Testis (tissue), 3 donors: ENCODE data around the gene PCIF1. TPM values are rescaled to one million over a fixed set of nuclear protein-coding genes. Genes with fewer than 3 reads are reported as not detected.
A peak's percentile ranks its signal among the peaks of the same experiment; 100 is the strongest.

Experiments
- DNase-seq: peaks from one replicate; pipeline ENCODE4 v3.0.0-alpha.2; 2019
- H3K27ac ChIP-seq, 2 donors: fragments of 200-600 bp; sonication (generic); one replicate each; pipeline ENCODE4 v1.5.1; 2019
- H3K27me3 ChIP-seq: fragments of 200-600 bp; sonication (generic); one replicate; pipeline ENCODE4 v1.5.1; 2019
- H3K36me3 ChIP-seq: fragments of 200-600 bp; sonication (generic); one replicate; pipeline ENCODE4 v1.5.1; 2017; ENCODE audit warnings: low read depth; ENCODE audit errors: missing control alignments
- H3K4me1 ChIP-seq: fragments of 200-600 bp; sonication (generic); one replicate; pipeline ENCODE4 v1.5.1; 2019
- H3K4me3 ChIP-seq, 2 donors: fragments of 200-600 bp; sonication (generic); one replicate each; pipeline ENCODE4 v1.5.1; 2017 to 2019
- H3K9me3 ChIP-seq: fragments of 200-600 bp; sonication (generic); one replicate; pipeline ENCODE4 v1.5.1; 2017
- CTCF ChIP-seq, 3 experiments: fragments of 450-650 bp in 2 of 3; fragments of 200-600 bp in 1 of 3; sonication (generic) in 1 of 3; IDR thresholded peaks; one replicate each; pipeline ENCODE4 v1.5.1; 2016 to 2019; ENCODE audit warnings: antibody characterized with exemption in 3 of 3, mild to moderate bottlenecking in 2 of 3, moderate library complexity in 1 of 3
- POLR2A ChIP-seq: fragments of 450-650 bp; IDR thresholded peaks from one replicate; pipeline ENCODE4 v1.6.1; 2017; ENCODE audit warnings: antibody characterized with exemption, mild to moderate bottlenecking, moderate library complexity
- WGBS, 2 donors: methylation state at CpG; one replicate each; pipeline ENCODE4 v1.1.5; 2018; 5-methylcytosine and 5-hydroxymethylcytosine counted together
- intact Hi-C: fragments of 100-400 bp; cut with DNase I; formaldehyde crosslinking; loops from one replicate; pipeline ENCODE4 v1.15.1; 2023; ENCODE audit warnings: low total_unique reads
- polyA plus RNA-seq: library from polyadenylated mRNA; stranded (reverse); fragments of 350-450 nt; fragmentation: Illumina TruSeq; extraction: RNeasy Lipid Tissue Mini Kit (QIAGEN cat#74804); gene quantifications from one replicate; pipeline ENCODE4 v1.2.3, GENCODE V29; 2014; ENCODE audit warnings: low read depth, low replicate concordance; ENCODE audit not compliant: insufficient read depth
- total RNA-seq, 2 donors: library from RNA; depleted of rRNA; stranded (reverse); fragments of >200 nt; gene quantifications; one replicate each; pipeline ENCODE4 v1.2.3, GENCODE V29; 2016

Gene PCIF1
- total and polyA plus RNA-seq, 3 donors from 2014 or later = 39.3 to 48.7 (median 39.4) TPM

- Histone ChIP-seq H3K27ac (peak overlapping the region; percentile 61 to 90), H3K27me3 (no peaks in the 10 kb centered on the region), H3K36me3 (no peaks in the 10 kb centered on the region), H3K9me3 (no peaks in the 10 kb centered on the region), H3K4me3 (no peak overlapping the region), H3K4me1 (peaks cover 39% of the 10 kb centered on the region)
- intact Hi-C loops = no loop called here
- no peak for TF ChIP-seq POLR2A
- no peak for DNase-seq
- WGBS, 2 donors = 30 to 50% methylated on average over 4 to 5 of the region's 5 CpGs
Measured at GRCh38 chr20:45918182-45918737, 16.2 kb upstream of the PCIF1 start.

GRCh38 chr20:45918779-45919537 is 15.5 kb upstream of the PCIF1 start:
- intact Hi-C loops = no loop called here
- H3K4me3 ChIP-seq = no peak overlapping the region
- 81 to 85% methylated on average over 12 of the region's 12 CpGs for WGBS, 2 donors
- peaks cover 45% of the 10 kb centered on the region for H3K4me1 ChIP-seq
- H3K36me3 ChIP-seq = no peaks in the 10 kb centered on the region
- TF ChIP-seq POLR2A (no peak), CTCF (IDR thresholded peaks at IDR 0.05) (no peak)
- H3K27ac ChIP-seq = peak overlapping the region; percentile 61 to 90
- no peak for DNase-seq
- no peaks in the 10 kb centered on the region for H3K27me3 ChIP-seq
- no peaks in the 10 kb centered on the region for H3K9me3 ChIP-seq

- H3K4me1 ChIP-seq = peaks cover 52% of the 10 kb centered on the region
Measured at GRCh38 chr20:45919542-45920399, 14.7 kb upstream of the PCIF1 start.

GRCh38 chr20:45920462-45921336 is 13.8 kb upstream of the PCIF1 start:
- Histone ChIP-seq H3K36me3 (no peaks in the 10 kb centered on the region), H3K4me1 (peaks cover 60% of the 10 kb centered on the region), H3K9me3 (no peaks in the 10 kb centered on the region), H3K27ac (peak overlapping the region; percentile 61 to 90), H3K27me3 (no peaks in the 10 kb centered on the region), H3K4me3 (no peak overlapping the region)
- no peak for DNase-seq
- TF ChIP-seq POLR2A (no peak), CTCF (IDR thresholded peaks at IDR 0.05) (no peak)
- intact Hi-C loops = no loop called here
- WGBS, 2 donors = 73 to 74% methylated on average over 9 of the region's 9 CpGs

More at GRCh38 chr20:45919542-45920399, 14.7 kb upstream of the PCIF1 start:
- no peaks in the 10 kb centered on the region for H3K27me3 ChIP-seq
- H3K36me3 ChIP-seq = no peaks in the 10 kb centered on the region
- intact Hi-C loops = no loop called here
- DNase-seq = peak; percentile 84
- no peak for TF ChIP-seq POLR2A
- no peak overlapping the region for H3K4me3 ChIP-seq
- no peaks in the 10 kb centered on the region for H3K9me3 ChIP-seq
- WGBS, 2 donors = 39 to 50% methylated on average over 10 to 11 of the region's 11 CpGs
- peak overlapping the region; percentile 61 to 90 for H3K27ac ChIP-seq

- peak overlapping the region in 1 of 2 donors; percentile 90 for H3K27ac ChIP-seq
- no peaks in the 10 kb centered on the region for H3K9me3 ChIP-seq
- no peak for DNase-seq
- TF ChIP-seq POLR2A (no peak), CTCF (IDR thresholded peaks at IDR 0.05) (no peak)
- no peaks in the 10 kb centered on the region for H3K27me3 ChIP-seq
- intact Hi-C loops = no loop called here
- no peak overlapping the region for H3K4me3 ChIP-seq
- WGBS, 2 donors = 84 to 89% methylated on average over 11 of the region's 11 CpGs
- peaks cover 60% of the 10 kb centered on the region for H3K4me1 ChIP-seq
- no peaks in the 10 kb centered on the region for H3K36me3 ChIP-seq
Measured at GRCh38 chr20:45921337-45922189, 12.9 kb upstream of the PCIF1 start.
